ENCODE data around the gene IL11RA.
A peak's percentile ranks its signal among the peaks of the same experiment; 100 is the strongest.

Gene IL11RA

DNA sequence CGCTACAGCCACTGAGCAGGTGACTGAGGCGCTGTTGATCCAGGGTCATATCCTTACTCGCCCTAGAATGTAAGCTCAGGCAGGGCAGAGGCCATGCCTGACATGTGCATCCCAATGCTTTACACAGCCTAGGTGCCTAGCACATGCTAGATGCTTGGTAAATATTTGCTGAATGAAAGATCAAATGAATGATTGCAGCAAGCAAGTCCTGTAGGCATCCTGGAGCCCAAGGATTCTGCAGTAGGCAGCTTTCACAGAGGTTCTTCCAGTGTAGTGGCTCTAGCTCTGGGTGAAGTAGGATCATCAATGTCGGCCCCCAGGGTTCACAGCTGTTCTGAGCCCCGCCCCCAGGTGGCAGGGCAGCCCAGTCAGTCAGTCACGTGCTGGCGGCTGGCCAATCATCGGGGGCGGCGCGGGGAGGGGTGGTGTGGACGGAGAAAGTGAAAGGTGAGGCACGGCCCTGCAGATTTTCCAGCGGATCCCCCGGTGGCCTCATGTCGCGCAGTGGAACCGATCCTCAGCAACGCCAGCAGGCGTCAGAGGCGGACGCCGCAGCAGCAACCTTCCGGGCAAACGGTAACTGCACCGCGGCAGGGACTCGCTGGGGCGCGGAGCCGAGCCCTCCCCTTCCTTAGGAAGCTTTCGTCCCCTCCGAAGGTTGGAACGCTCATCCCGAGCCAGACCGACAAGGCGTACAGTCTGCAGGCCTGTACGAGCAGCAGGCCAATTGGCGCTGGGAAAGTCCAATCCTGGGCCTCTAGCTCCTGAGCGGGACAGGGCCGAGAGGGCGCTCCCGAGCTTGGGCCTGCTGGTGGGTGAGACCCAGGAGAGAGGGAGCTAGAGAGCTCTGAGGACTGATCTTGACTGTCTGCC, 5.5 kb upstream of the IL11RA start, which contains the start of gene GALT:
Gene GALT (plus strand): TSS at position 465 of the 873 bp plus-strand sequence. CDS start 30 bp downstream, at position 495.
- DNase-seq (ENCODE audit: low read depth): peak; percentile 23
- in situ Hi-C loops (cut with HindIII; ENCODE audit: low sequenced_read_pairs): no loop called here
- TF ChIP-seq, protein P1, sequence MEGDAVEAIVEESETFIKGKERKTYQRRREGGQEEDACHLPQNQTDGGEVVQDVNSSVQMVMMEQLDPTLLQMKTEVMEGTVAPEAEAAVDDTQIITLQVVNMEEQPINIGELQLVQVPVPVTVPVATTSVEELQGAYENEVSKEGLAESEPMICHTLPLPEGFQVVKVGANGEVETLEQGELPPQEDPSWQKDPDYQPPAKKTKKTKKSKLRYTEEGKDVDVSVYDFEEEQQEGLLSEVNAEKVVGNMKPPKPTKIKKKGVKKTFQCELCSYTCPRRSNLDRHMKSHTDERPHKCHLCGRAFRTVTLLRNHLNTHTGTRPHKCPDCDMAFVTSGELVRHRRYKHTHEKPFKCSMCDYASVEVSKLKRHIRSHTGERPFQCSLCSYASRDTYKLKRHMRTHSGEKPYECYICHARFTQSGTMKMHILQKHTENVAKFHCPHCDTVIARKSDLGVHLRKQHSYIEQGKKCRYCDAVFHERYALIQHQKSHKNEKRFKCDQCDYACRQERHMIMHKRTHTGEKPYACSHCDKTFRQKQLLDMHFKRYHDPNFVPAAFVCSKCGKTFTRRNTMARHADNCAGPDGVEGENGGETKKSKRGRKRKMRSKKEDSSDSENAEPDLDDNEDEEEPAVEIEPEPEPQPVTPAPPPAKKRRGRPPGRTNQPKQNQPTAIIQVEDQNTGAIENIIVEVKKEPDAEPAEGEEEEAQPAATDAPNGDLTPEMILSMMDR (IDR thresholded peaks at IDR 0.05; ENCODE audit: low read depth, low read length, missing control alignments): peak; percentile 67
- H3K4me3 ChIP-seq (ENCODE audit: low read depth, low read length): peak within 1 kb of the TSS; percentile 54

DNA sequence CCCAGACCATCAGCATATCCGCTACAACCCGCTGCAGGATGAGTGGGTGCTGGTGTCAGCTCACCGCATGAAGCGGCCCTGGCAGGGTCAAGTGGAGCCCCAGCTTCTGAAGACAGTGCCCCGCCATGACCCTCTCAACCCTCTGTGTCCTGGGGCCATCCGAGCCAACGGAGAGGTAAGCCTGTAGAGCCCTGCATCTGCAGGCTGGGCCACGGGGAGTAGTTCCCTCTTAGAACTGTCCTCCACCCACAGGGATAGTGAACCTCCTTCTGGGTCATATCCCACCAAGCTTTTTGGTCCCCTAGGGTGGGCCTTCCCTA, 4.9 kb upstream of the IL11RA start:
- in situ Hi-C loops (cut with HindIII; ENCODE audit: low sequenced_read_pairs): no loop called here
- H3K4me3 ChIP-seq (ENCODE audit: low read depth, low read length): peak overlapping the region; percentile 54
- no peak for DNase-seq (ENCODE audit: low read depth)
- TF ChIP-seq, protein P1 (IDR thresholded peaks at IDR 0.05; ENCODE audit: low read depth, low read length, missing control alignments): no peak

DNA sequence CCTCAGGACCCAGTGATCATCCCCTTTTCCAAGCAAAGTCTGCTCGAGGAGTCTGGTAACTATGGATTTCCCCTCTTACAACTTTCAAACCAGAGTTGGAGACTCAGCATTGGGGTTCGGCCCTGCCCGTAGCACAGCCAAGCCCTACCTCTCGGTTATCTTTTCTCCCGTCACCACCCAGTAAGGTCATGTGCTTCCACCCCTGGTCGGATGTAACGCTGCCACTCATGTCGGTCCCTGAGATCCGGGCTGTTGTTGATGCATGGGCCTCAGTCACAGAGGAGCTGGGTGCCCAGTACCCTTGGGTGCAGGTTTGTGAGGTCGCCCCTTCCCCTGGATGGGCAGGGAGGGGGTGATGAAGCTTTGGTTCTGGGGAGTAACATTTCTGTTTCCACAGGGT, 4.3 kb upstream of the IL11RA start:
- H3K4me3 ChIP-seq (ENCODE audit: low read depth, low read length): peak overlapping the region; percentile 54
- in situ Hi-C loops (cut with HindIII; ENCODE audit: low sequenced_read_pairs): no loop called here
- TF ChIP-seq, protein P1 (IDR thresholded peaks at IDR 0.05; ENCODE audit: low read depth, low read length, missing control alignments): no peak
- DNase-seq (ENCODE audit: low read depth): no peak

DNA sequence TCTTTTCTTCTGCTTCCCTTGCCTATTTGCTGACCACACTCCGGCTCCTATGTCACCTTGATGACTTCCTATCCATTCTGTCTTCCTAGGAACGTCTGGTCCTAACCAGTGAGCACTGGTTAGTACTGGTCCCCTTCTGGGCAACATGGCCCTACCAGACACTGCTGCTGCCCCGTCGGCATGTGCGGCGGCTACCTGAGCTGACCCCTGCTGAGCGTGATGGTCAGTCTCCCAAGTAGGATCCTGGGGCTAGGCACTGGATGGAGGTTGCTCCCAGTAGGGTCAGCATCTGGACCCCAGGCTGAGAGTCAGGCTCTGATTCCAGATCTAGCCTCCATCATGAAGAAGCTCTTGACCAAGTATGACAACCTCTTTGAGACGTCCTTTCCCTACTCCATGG, 3.3 kb upstream of the IL11RA start:
- in situ Hi-C loops (cut with HindIII; ENCODE audit: low sequenced_read_pairs): no loop called here
- TF ChIP-seq, protein P1 (IDR thresholded peaks at IDR 0.05; ENCODE audit: low read depth, low read length, missing control alignments): no peak
- DNase-seq (ENCODE audit: low read depth): no peak
- H3K4me3 ChIP-seq (ENCODE audit: low read depth, low read length): no peak overlapping the region

DNA sequence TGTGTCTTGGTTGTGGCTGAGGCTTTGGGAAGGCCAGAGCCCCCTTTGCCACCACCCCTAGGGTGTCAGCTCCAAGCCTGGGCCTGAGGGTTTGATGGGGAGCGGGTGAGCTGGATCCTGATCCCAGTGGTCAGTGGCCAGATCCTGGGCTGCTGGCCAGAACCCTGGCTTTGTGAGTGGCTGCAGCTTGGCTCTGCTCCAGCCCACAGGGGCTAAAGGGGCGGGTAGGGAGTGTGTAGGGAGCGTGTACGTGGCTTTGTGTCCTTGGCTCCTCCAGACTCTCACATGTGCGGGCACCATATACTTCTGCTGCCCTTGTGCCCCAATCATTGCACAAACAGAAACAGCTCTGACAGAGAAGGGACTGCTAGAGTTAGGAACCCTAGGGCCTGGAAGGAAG, 1.2 kb upstream of the IL11RA start:
- in situ Hi-C loops (cut with HindIII; ENCODE audit: low sequenced_read_pairs): no loop called here
- TF ChIP-seq, protein P1 (IDR thresholded peaks at IDR 0.05; ENCODE audit: low read depth, low read length, missing control alignments): no peak
- H3K4me3 ChIP-seq (ENCODE audit: low read depth, low read length): no peak overlapping the region
- DNase-seq (ENCODE audit: low read depth): peak; percentile 31

DNA sequence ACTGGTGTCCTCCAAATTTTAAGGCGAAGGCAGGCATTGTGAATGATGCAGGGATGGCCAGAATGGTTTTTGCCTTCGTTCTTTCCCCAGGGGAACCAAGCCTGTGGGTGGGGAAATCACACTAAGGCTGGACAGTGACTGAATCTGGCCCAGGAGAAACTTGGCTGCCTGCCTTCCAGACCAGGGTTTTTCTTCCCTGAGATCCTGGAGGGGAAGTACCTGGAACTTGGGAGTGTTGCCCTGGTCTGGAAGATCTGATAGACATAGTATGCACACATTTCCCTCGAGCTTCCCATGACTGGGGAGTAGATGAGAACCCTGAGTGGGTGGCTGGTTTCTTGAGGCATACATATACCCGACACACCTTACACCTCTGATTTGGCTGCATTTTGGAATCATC, 664 bp upstream of the IL11RA start:
- H3K4me3 ChIP-seq (ENCODE audit: low read depth, low read length): peak overlapping the region; percentile 35
- DNase-seq (ENCODE audit: low read depth): peak; percentile 23
- in situ Hi-C loops (cut with HindIII; ENCODE audit: low sequenced_read_pairs): no loop called here
- TF ChIP-seq, protein P1 (IDR thresholded peaks at IDR 0.05; ENCODE audit: low read depth, low read length, missing control alignments): no peak

Data from astrocyte of the cerebellum (primary cell).